Stimulated activated CD8-positive, alpha-beta memory T cell treated with anti-CD3 and anti-CD28 coated beads, Interleukin-15, amount 100 ng/mL, for 24 hours (primary cell): ENCODE results near the gene RNF148.
"Not testable (repeated sequence)": the region's sequence is repeated elsewhere in the genome, so short reads cannot be mapped to it uniquely, and the experiment has no call there.

Experiments
- DNase-seq: peaks from one replicate; pipeline ENCODE4 v3.0.0-alpha.2; 2020; ENCODE audit warnings: low read depth

The RNF148 gene

DNA sequence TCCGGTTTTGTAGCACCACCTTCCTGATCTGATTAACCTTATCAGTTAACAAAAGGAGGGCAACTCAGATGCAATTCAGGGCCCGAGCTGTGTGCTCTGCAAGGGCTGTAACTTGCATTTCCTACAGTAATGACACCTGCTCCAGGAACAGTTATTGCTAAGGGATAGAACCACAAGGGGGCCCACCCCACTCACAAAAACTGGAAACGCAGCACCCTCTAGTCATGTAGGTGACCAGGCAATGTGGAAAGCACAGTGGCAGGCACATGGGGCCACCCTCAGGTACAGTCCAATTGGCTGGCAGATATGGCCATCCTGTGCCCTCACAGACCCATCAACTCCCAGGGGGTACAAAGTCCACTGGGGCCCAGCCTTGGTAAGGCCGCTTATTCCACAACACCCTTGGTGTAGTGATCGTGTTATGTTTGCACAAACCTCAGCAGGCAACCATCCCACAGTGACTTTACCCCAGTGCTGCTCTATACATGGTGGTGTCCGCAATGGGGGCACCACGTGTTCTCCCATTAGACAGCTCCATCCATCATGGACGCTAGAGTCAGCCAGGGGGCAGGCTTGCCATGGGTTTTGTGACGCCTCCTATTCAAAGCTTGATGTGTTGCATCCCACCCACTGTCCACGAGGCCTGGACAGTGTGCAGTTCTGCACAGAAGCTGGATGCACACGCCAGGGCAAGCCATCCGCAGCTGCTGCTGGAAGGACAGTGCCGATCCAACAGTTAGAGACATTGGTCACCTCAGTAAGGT lies 13.2 kb downstream of the RNF148 start:
- no peak for DNase-seq

DNA sequence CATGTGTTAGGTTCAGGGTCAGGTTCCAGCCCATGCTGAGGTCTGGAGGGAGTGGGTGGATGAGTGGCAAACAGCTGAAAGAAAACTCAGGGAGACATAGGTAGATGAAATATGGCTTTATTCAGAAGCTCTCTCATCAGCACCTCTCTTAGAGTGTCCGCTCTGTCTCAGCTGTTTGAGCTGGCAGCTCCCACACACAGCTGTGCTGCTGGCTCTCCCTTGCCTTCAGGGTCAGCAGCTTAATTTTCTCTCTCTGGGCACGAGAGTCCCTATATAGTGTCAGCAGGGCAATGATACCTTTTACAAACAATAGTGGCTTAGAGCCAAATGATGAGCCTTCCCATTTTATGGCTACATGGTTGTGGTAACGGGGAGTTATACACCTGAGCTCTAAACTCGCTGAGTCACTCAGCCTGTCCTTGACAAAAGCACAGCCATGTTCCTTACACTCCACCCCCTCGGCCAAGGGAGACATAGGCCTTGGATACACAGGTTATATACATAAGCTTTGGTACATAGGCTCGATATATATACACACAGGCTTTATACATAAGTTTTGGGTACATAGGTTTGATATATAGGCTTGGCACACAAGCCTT lies 14.2 kb downstream of the RNF148 start:
- no peak for DNase-seq

DNA sequence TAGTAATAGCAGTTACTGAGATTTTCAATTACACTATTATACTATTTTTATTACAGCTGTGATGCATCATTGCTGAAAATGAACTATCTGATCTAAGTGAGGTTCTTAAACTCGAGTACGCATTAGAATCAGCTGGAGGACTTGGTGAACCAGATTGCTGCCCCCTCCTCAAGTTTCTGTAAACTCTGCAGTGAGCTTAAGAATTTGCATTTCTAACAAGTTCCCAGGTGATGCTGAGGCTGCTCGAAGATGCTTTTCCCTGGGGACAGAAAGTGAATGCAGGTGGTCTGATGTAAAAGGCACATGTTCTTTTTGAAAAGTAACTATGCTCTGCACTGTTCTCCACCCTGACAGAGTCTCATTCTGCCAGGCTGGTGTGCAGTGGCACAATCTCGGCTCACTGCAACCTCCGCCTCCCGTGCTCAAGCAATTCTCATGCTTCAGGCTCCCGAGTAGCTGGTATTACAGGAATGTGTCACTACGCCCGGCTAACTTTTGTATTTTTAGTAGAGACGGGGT lies 16.3 kb downstream of the RNF148 start:
- no peak for DNase-seq

DNA sequence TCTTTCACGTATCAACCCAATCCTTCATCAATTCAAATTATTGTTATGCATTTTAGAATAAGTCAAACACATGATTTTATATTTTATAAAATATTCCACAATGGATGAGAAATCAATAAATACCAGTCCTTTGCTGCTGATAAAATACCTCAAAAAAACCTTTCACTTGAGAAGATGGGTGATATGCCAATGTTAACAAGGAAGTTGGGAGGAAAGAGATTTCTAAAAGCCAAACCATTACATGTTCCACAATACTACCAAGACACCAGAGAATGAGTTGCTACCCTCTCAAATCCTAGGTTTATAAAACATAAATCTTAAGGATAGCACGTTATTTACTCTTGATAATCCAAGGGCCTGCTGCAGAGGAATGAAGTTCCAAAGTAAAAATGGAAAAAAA lies 18.2 kb downstream of the RNF148 start:
- DNase-seq = no peak

DNA sequence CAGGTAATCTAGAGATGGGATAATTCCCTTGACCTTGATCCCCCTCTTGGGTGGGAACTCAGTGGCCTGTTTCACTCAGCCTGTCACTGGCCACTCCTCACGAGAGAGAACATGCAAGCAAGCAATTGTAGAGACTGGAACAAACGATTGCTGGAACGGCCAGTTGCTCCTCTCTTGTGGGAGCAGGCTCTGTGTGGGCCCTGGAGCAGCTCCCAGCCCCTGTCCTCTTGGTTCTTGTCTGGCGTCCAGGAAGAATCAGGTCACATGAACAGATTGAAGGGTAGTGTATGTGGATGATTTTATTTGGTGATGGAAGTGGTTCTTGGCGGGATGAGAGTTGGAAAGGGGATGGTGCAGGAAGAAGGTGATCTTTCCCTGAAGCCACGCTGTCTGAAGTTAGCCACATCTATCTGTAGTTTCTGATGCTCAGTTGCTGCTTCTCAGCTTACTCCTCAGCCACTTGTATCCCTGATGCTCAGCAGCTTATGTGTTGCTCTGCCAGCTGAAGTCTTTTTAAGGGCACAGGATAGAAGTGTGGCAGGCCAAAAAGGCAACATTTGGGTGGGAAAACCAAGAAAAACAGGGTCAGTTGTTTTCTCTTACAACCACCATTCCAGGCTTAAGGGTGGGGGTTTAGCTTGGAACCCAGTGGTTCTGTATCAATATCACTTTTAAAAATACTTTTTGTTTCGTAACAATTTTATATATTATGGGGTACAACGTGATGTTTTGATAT lies 19.7 kb downstream of the RNF148 start:
- no peak for DNase-seq

DNA sequence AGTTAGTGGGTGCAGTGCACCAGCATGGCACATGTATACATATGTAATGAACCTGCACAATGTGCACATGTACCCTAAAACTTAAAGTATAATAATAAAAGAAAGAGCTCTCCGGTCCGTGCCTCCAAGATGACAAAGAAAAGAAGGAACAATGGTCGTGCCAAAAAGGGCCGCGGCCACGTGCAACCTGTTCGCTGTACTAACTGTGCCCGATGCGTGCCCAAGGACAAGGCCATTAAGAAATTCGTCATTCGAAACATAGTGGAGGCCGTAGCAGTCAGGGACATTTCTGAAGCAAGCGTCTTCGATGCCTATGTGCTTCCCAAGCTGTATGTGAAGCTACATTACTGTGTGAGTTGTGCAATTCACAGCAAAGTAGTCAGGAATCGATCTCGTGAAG lies 21.5 kb downstream of the RNF148 start:
- not testable (repeated sequence) for DNase-seq

DNA sequence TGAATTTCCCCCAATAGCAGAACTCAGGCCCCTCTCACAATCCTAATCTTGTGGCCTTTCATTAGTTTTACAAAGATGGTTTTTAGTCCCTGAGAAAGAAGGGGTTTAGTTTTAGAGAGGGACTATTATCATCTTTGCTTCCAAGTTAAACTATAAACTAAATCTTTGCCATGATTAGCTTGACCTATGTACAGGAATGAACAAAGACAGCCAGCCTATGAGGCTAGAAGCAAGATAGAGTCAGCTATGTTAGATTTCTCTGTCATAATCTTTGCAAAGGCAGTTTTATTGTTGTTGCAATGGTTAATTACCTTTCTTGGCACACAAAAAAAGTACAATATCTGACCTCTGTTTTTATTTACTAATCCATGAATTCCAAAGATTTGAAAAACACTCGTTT lies 22.9 kb downstream of the RNF148 start:
- no peak for DNase-seq

DNA sequence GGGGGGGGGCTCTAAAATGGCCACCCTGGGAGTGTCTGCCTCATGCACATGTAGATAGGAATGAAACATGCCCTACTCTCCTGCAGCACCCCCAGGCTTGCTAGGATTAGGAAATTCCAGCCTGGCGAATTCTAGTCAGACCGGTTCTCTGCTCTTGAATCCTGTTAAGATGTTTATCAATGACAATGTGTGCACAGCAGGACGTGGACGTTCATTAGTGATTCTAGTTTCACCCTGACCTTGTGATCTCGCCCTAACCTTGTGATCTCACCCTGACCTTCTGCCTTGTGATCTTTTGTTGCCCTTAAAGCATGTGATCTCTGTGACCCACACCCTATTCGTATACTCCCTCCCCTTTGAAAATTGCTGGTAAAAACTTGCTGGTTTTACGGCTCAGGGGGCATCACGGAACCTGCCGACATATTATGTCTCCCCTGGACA lies 23.4 kb downstream of the RNF148 start:
- DNase-seq = not testable (repeated sequence)

DNA sequence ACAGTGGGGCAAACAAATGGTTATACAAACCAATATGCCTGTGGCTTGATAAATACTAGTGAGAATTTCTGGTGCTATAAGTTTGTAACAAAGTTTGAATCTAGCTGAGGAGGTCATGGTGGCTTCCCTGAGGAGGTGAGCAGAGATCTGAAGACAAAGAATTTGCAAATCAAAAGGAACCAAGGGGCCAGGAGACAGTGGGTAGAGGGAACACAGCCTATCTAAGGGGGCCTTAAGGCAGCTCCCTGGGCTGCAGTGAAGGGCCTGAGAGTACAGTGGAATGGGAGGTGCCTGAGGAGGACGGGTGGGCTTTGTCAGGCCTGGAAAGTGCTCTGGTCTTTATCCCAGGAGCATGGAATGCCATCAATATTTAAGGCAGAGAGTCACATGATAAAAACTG lies 25.6 kb downstream of the RNF148 start:
- no peak for DNase-seq

DNA sequence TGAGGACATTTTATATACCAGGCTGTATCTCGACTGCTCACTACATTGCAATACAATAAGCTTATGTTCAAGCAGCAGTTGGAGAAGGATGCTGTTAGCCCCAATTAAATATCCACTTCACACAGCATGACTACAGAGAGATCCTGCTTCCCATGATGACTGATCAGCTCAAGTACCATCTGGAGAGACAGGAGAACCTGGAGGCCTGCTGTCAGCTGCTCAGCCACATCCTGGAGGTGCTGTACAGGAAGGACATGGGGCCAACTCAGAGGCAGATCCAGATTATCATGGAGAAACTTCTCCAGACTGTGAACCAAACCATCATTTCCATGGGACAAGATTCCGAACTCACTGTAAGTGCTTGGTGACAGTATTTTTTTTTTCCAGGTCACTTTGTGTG lies 26.3 kb downstream of the RNF148 start:
- no peak for DNase-seq

DNA sequence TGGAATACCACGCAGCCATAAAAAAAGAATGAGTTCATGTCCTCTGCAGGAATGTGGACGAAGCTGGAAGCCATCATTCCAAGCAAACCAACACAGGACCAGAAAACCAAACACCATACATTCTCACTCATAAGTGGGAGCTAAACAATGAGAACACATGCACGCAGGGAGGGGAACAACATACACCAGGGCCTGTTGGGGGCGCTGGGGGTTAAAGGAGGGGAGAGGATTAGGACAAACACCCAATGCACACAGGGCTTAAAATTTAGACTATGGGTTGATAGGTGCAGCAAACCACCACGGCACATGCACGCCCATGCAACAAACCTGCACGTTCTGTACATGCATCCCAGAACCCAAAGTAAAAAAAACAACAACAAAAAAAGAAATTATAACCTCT lies 27.1 kb downstream of the RNF148 start:
- DNase-seq = no peak

DNA sequence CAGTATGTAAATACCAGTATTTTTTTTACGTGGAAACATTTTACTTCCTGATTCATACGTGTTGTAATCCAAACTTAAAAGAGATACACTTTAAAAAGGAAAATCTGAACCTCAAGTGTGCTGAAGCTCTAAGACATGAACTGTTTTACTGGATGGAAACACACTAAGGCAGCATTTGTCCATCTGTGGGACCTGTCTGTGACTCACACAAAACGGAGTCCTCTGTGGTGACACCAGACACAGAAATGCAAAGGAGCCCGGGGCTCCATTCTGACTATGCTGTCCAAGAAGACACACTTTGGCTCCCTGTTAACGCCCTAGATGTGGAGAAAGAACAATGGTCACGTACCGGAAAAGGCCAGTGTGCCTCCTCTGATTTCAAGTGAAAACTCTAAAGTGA lies 27.7 kb downstream of the RNF148 start:
- no peak for DNase-seq

DNA sequence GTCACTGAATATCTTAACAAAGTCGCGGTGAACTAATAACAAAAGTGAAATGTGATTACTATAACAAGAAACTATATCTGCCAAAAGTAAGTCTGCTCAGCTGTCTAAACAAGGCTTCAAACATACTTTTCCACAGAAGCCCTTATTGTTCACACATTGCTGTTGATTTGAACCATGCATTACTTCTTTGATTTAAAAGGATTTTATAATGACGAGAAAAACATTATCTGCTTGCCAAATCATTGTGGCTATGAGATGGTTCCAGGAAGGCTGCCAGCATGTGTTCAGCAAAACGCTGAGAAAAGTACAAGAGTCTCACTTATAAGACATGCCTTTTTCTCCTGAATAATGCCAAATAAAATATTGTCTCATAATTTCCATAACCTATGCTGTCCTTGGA lies 28.2 kb downstream of the RNF148 start:
- DNase-seq = no peak

DNA sequence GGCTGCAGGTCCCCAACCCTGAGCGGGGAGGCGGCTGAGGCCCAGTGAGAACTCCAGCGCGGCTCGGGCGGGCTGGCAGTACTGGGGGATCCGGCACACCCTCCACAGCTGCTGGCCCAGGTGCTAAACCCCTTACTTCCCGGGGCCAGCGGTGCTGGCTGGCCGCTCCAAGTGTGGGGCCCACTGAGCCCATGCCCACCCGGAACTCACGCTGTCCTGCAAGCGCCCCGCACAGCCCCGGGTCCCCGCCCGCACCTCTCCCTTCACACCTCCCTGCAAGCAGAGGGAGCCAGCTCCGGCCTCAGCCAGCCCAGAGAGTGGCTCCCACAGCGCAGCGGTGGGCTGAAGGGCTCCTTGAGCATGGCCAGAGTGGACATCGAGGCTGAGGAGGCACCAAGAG lies 28.8 kb downstream of the RNF148 start:
- no peak for DNase-seq

DNA sequence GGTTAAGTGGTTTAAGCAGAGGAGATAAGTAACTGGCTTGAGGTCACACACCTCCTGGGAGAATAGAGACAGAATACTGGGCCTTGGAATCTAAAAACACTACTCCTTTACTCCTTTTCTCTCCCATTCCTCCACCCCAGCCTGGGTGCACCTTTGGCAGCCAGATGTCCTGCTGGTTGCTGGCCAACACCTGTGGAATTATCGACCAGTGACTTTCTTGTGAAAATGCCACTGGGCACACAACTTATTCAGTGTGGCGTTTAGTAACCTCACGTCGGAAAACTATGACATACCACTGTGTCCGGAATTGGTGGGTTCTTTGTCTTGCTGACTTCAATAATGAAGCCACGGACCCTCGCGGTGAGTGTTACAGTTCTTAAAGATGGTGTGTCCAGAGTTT lies 30.2 kb downstream of the RNF148 start:
- no peak for DNase-seq

DNA sequence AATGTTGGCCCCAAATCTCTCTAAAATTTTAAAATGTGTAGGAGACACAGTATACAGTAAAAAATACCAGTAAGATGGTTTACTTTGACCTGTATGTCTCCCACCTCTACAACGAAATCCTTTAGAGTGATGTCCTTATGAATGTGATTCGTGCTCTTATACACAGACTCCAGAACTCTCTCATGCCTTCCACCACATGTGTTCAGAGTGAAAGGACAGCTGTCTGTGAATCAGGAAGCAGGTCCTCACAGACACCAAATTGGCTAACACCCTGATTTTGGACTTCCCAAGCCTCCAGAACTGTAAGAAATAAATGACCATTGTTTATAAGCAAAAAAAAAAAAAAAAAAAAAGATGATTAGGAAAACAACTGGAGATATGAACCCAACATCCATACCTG lies 39.0 kb downstream of the RNF148 start:
- DNase-seq = no peak

DNA sequence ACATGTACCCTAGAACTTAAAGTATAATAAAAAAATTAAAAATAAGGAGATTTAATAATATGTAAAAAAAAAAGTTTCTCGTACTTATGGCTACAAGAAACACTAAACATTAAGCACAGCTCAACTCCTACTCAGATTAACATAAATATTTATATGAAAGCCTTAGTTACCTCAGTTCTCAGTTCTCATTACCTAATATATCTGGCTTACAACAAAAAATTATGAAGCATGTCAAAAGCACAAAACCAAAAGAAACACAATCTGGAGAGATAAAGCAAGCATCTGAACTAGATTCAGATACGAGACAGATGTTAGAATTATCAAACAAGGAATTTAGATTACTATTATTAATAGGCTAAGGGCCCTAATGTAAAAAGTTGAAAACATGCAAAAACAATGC lies 43.9 kb downstream of the RNF148 start:
- no peak for DNase-seq

DNA sequence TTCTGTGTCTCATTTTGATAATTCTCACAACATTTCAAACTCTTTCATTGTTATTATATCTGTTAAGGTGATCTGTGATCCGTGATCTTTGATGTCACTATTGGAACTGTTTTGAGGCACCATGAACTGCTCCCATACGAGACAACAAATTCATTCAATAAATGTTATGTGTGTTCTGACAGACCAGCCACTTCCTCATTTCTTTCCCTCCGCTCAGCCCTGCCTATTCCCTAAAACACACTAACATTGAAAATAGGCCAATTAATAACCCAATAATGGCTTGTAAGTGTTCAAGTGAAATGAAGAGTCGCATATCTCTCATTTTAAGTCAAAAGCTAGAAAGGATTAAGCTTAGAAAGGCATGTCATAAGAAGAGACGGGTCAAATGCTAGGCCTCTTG lies 49.0 kb downstream of the RNF148 start:
- DNase-seq = no peak

DNA sequence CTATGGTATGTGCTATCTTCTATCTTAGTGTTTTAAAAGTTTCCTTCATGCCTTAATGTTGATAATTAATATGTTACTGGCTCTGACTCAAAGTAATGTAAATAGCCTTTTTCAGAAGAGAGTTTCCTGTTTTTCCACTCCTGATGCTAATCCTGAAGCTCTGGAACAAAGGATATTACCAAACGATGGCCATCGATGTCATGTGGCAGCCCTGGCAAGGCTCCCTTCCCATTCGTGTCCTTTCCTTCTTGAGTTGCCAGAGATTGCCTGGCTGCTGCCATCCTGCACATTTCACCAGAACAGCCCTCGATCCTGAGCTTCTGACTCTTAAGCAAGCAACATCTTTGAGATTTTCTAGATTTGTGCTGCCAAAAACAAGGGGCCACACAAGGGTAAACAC lies 49.8 kb downstream of the RNF148 start:
- DNase-seq = no peak
